Measurements from ENCODE around the gene UGT1A3.

UGT1A3 gene

GRCh38 chr2:233779722-233780121 is 50.9 kb downstream of the UGT1A3 start:
- no peak for DNase-seq (ENCODE audit: extremely low spot score)
- TF ChIP-seq CTCF (IDR thresholded peaks at IDR 0.05; ENCODE audit: control extremely low read depth, extremely low read depth, low read depth, missing control alignments) = no peak
- POLR2A ChIA-PET = no interaction called here
- CTCF ChIA-PET = interaction anchor here (1.0 to 1.3 kb wide), 2 partner anchors 14 to 16 kb away, joined by 3 to 4 read pairs; no protein-coding TSS in a partner anchor

GRCh38 chr2:233780771-233781170 is 51.9 kb downstream of the UGT1A3 start:
- ChIA-PET CTCF (interaction anchor here (1.3 kb wide), 1 partner anchor 14 kb away, joined by 4 read pairs; no protein-coding TSS in a partner anchor), POLR2A (no interaction called here)
- no peak for DNase-seq (ENCODE audit: extremely low spot score)
- no peak for TF ChIP-seq CTCF (IDR thresholded peaks at IDR 0.05; ENCODE audit: control extremely low read depth, extremely low read depth, low read depth, missing control alignments)

- no peak for DNase-seq (ENCODE audit: extremely low spot score)
- no peak for TF ChIP-seq CTCF (IDR thresholded peaks at IDR 0.05; ENCODE audit: control extremely low read depth, extremely low read depth, low read depth, missing control alignments)
- ChIA-PET POLR2A (no interaction called here), CTCF (interaction anchor here (1.2 kb wide), 1 partner anchor 30 kb away, joined by 3 read pairs; no protein-coding TSS in a partner anchor)
Measured at GRCh38 chr2:233789554-233789953, 60.7 kb downstream of the UGT1A3 start.

- ChIA-PET POLR2A (no interaction called here), CTCF (no interaction called here)
- no peak for DNase-seq (ENCODE audit: extremely low spot score)
- TF ChIP-seq CTCF (IDR thresholded peaks at IDR 0.05; ENCODE audit: control extremely low read depth, extremely low read depth, low read depth, missing control alignments) = no peak
Measured at GRCh38 chr2:233791151-233791882, 62.5 kb downstream of the UGT1A3 start.

- no peak for DNase-seq (ENCODE audit: extremely low spot score)
- no peak for TF ChIP-seq CTCF (IDR thresholded peaks at IDR 0.05; ENCODE audit: control extremely low read depth, extremely low read depth, low read depth, missing control alignments)
- ChIA-PET CTCF (no interaction called here), POLR2A (no interaction called here)
Measured at GRCh38 chr2:233791883-233792329, 63.1 kb downstream of the UGT1A3 start.

GRCh38 chr2:233792720-233793119 is 63.9 kb downstream of the UGT1A3 start:
- POLR2A ChIA-PET = no interaction called here
- CTCF ChIA-PET = no interaction called here
- no peak for TF ChIP-seq CTCF (IDR thresholded peaks at IDR 0.05; ENCODE audit: control extremely low read depth, extremely low read depth, low read depth, missing control alignments)
- DNase-seq (ENCODE audit: extremely low spot score) = no peak
